ENCODE measurements around the gene IFI35. TPM values are rescaled to one million over a fixed set of nuclear protein-coding genes. Genes with fewer than 3 reads are reported as not detected.
"Not testable (repeated sequence)": the region's sequence is repeated elsewhere in the genome, so short reads cannot be mapped to it uniquely, and the experiment has no call there.

Gene IFI35
- total RNA-seq, 2 donors from 2014 or later, result 23.1 to 23.8 TPM

DNA sequence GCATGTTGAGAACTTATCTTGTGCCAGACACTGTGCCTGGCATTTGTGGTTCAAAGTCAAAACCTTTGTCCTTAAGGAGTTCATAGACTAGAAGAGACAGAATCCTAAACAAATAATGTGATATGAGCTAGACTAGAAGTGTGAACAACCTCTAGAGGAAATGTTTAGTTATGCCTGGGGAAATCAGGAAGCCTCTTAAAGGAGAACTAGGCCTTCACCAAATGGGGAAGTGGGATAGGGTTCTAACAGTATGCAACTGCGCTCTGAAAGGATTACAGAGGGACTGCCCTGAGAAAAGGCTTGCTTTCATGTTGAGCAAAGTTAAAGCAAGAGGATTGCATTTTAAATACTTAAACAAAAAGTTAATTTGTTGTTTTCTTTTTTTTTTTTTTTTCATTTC, 21.4 kb upstream of the IFI35 start:
- ATAC-seq (no peak), DNase-seq (no peak)
- no peaks in the 10 kb centered on the region for H3K9me3 ChIP-seq (ENCODE audit: control insufficient read depth, low read length, poor library complexity, severe bottlenecking)
- Mint-ChIP-seq H3K4me3 (no peak overlapping the region), H3K36me3 (ENCODE audit: low read depth) (peaks cover under 1% of the 10 kb centered on the region), H3K27me3 (no peaks in the 10 kb centered on the region), H3K27ac (no peak overlapping the region), H3K4me1 (peaks cover 17% of the 10 kb centered on the region)

DNA sequence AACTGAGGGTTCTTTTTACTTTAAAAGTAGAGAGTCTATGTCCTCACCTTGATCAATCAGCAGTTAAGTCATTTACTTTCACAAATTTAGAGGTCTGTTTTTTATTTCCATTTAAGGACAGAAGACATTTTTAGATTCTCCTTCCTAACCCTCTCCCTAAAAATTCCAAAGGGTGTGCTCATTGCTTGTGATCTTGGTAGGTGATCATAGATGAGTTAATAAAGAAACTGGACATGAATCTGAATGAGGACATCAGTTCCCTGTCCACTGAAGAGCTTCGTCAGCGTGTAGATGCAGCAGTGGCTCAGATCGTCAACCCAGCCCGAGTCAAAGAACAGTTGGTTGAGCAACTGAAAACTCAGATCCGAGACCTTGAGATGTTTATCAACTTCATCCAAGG, 17.4 kb upstream of the IFI35 start:
- H3K9me3 ChIP-seq (ENCODE audit: control insufficient read depth, low read length, poor library complexity, severe bottlenecking), result no peaks in the 10 kb centered on the region
- Mint-ChIP-seq H3K27ac (no peak overlapping the region), H3K27me3 (no peaks in the 10 kb centered on the region), H3K4me3 (no peak overlapping the region), H3K4me1 (peaks cover 3% of the 10 kb centered on the region), H3K36me3 (ENCODE audit: low read depth) (peaks cover 5% of the 10 kb centered on the region)
- DNase-seq, result no peak
- ATAC-seq, result no peak

DNA sequence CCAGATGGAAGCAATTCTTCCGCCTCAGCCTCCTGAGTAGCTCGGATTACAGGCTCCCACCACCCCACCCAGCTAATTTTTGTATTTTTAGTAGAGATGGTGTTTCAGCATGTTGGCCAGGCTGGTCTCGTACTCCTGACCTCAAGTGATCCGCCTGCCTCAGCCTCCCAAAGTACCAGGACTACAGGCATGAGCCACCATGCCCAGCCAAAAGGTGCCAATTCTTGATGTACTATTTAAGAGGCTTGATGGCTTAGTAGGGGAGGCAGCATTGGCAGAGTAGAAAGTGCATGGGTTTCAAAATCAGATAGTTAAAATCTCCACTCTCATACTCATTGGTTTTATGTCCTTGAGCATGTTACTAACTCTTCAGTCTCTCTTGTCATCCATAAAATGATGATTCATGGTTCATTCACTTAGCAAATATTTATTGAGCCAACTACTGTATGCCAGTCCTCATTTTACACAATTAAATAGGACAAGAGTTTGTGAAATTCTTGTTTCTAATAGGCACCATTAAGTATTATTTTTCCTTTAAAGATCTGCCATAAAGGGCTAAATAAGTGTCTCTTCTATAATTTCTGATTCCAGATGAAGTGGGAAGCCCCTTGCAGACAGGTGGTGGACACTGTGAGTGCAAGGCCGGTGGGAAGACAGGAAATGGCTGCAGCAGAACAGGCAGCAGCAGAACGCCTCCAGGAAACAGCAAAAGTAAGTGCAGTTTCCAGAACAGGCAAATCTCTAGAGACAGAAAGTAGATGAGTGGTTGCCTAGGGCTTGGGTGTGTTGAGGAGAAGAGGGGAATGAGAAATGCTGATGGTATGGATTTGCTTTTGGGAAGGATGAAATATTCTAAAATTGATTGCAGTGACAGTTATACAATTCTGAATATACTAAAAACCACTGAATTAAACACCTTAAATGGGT, 16.6 kb upstream of the IFI35 start:
- Mint-ChIP-seq H3K4me3 (no peak overlapping the region), H3K4me1 (peaks cover 3% of the 10 kb centered on the region), H3K27me3 (no peaks in the 10 kb centered on the region), H3K36me3 (ENCODE audit: low read depth) (peaks cover 5% of the 10 kb centered on the region), H3K27ac (peak overlapping the region; percentile 85)
- H3K9me3 ChIP-seq (ENCODE audit: control insufficient read depth, low read length, poor library complexity, severe bottlenecking), result no peaks in the 10 kb centered on the region
- ATAC-seq, result no peak
- DNase-seq, result no peak

DNA sequence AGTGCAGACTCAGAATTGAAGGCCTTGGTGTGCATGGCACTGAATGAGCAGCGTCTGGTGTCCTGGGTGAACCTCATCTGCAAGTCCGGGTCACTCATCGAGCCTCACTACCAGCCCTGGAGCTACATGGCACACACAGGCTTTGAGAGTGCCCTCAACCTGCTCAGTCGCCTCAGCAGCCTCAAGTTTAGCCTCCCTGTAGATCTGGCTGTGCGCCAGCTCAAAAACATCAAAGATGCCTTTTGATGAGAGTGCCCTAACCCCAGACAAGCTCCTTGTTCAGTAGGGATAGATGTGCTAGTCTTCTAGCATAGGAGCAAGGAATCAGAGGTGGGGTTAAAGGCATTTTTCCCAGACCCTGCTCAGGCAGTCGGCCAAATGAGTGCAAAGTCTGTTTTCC, 15.1 kb upstream of the IFI35 start:
- no peak overlapping the region for H3K27ac Mint-ChIP-seq

DNA sequence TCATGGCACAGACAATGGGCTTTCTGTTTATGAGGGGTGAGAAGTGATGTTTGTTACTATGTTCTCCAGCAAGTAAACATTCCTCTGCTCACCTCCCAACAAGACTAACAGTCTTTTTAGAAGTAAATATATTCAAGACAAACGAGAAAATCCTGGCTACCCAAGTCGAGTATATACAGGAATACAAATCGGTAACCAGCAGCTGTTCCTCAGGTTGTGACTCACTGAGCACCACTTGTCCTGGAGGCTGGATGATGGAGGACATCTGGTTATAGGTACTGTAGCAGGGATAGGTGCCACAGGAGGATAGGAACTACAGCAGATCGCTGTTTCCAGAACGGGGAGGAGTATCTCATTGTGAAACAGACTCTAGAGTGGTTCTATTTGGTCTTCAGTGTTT, 13.7 kb upstream of the IFI35 start:
- Mint-ChIP-seq H3K27me3 (no peaks in the 10 kb centered on the region), H3K4me1 (peaks cover 2% of the 10 kb centered on the region), H3K27ac (no peak overlapping the region), H3K36me3 (ENCODE audit: low read depth) (peaks cover 5% of the 10 kb centered on the region), H3K4me3 (no peak overlapping the region)
- H3K9me3 ChIP-seq (ENCODE audit: control insufficient read depth, low read length, poor library complexity, severe bottlenecking), result no peaks in the 10 kb centered on the region
- ATAC-seq (no peak), DNase-seq (no peak)

More for the DNA sequence above, 15.1 kb upstream of the IFI35 start:
- no peaks in the 10 kb centered on the region for H3K4me1 Mint-ChIP-seq
- no peaks in the 10 kb centered on the region for H3K9me3 ChIP-seq (ENCODE audit: control insufficient read depth, low read length, poor library complexity, severe bottlenecking)
- no peaks in the 10 kb centered on the region for H3K27me3 Mint-ChIP-seq
- peaks cover 5% of the 10 kb centered on the region for H3K36me3 Mint-ChIP-seq (ENCODE audit: low read depth)
- no peak for DNase-seq
- H3K4me3 Mint-ChIP-seq, result no peak overlapping the region
- ATAC-seq, result no peak

DNA sequence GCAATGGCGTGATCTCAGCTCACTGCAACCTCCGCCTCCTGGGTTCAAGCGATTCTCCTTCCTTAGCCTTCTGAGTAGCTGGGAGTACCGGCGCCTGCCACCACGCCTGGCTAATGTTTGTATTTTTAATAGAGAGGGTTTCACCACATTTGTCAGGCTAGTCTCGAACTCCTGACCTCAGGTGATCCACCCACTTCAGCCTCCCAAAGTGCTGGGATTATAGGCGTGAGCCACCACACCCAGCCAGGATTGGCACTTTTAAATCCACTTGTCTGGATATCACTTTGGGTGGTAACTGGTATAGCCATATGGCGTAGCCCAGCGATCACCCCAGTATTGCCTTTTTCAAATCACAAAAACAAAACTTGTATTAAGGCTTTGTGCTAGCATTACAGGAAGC, 12.7 kb upstream of the IFI35 start:
- H3K9me3 ChIP-seq (ENCODE audit: control insufficient read depth, low read length, poor library complexity, severe bottlenecking); ATAC-seq; H3K36me3 Mint-ChIP-seq (ENCODE audit: low read depth); H3K4me3 Mint-ChIP-seq; DNase-seq; H3K27ac Mint-ChIP-seq; H3K27me3 Mint-ChIP-seq; H3K4me1 Mint-ChIP-seq: not testable (repeated sequence)

- Mint-ChIP-seq H3K36me3 (ENCODE audit: low read depth) (no peaks in the 10 kb centered on the region), H3K4me3 (peak overlapping the region; percentile 93), H3K27me3 (no peaks in the 10 kb centered on the region), H3K4me1 (peaks cover 19% of the 10 kb centered on the region), H3K27ac (peak overlapping the region; percentile 99)
- DNase-seq, result no peak
- no peaks in the 10 kb centered on the region for H3K9me3 ChIP-seq (ENCODE audit: control insufficient read depth, low read length, poor library complexity, severe bottlenecking)
- no peak for ATAC-seq
Observed at GRCh38 chr17:42997390-42997983, 9.1 kb upstream of the IFI35 start.

- no peaks in the 10 kb centered on the region for H3K36me3 Mint-ChIP-seq (ENCODE audit: low read depth)
- peaks cover 19% of the 10 kb centered on the region for H3K4me1 Mint-ChIP-seq
- no peaks in the 10 kb centered on the region for H3K9me3 ChIP-seq (ENCODE audit: control insufficient read depth, low read length, poor library complexity, severe bottlenecking)
- peak within 1 kb of the TSS; percentile 99 for H3K27ac Mint-ChIP-seq
- ATAC-seq (peak; percentile 96), DNase-seq (peak; percentile 84 to 94 (median 94))
- H3K4me3 Mint-ChIP-seq, result peak within 1 kb of the TSS; percentile 93
- no peaks in the 10 kb centered on the region for H3K27me3 Mint-ChIP-seq
Observed at GRCh38 chr17:42997984-42998938, 8.3 kb upstream of the IFI35 start, which contains the start of gene RPL27. Gene RPL27, plus strand, starts transcription at chr17:42998419. Its CDS starts 332 bp downstream, at chr17:42998751.

- Mint-ChIP-seq H3K27me3 (no peaks in the 10 kb centered on the region), H3K4me3 (peak overlapping the region; percentile 93), H3K27ac (peak overlapping the region; percentile 99), H3K4me1 (peaks cover 19% of the 10 kb centered on the region), H3K36me3 (ENCODE audit: low read depth) (no peaks in the 10 kb centered on the region)
- no peak for DNase-seq
- no peaks in the 10 kb centered on the region for H3K9me3 ChIP-seq (ENCODE audit: control insufficient read depth, low read length, poor library complexity, severe bottlenecking)
- ATAC-seq, result no peak
Observed at GRCh38 chr17:42999003-42999525, 7.5 kb upstream of the IFI35 start.

DNA sequence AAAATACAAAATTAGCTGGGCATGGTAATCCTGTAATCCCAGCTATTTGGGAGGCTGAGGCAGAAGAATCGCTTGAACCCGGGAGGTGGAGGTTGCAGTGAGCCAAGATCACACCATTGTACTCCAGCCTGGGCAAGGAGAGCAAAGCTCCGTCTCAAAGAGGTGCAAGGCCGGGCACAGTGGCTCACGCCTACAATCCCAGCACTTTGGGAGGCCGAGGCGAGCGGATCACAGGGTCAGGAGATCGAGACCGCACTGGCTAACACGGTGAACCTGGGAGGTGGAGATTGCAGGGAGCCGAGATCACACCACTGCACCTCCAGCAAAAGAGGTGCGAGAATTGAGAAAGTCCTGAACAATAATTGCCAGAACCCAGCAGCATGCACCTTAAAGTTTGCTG, 5.7 kb upstream of the IFI35 start:
- Mint-ChIP-seq H3K4me1 (peaks cover 19% of the 10 kb centered on the region), H3K27ac (peak overlapping the region; percentile 99)
- ATAC-seq; H3K4me3 Mint-ChIP-seq; DNase-seq; H3K27me3 Mint-ChIP-seq; H3K9me3 ChIP-seq (ENCODE audit: control insufficient read depth, low read length, poor library complexity, severe bottlenecking); H3K36me3 Mint-ChIP-seq (ENCODE audit: low read depth): not testable (repeated sequence)

GRCh38 chr17:43003542-43004172, 2.9 kb upstream of the IFI35 start:
- DNase-seq (no peak), ATAC-seq (no peak)
- Mint-ChIP-seq H3K36me3 (ENCODE audit: low read depth) (no peaks in the 10 kb centered on the region), H3K27ac (peak overlapping the region; percentile 71), H3K27me3 (no peaks in the 10 kb centered on the region), H3K4me3 (no peak overlapping the region), H3K4me1 (peaks cover 21% of the 10 kb centered on the region)
- H3K9me3 ChIP-seq (ENCODE audit: control insufficient read depth, low read length, poor library complexity, severe bottlenecking), result no peaks in the 10 kb centered on the region

DNA sequence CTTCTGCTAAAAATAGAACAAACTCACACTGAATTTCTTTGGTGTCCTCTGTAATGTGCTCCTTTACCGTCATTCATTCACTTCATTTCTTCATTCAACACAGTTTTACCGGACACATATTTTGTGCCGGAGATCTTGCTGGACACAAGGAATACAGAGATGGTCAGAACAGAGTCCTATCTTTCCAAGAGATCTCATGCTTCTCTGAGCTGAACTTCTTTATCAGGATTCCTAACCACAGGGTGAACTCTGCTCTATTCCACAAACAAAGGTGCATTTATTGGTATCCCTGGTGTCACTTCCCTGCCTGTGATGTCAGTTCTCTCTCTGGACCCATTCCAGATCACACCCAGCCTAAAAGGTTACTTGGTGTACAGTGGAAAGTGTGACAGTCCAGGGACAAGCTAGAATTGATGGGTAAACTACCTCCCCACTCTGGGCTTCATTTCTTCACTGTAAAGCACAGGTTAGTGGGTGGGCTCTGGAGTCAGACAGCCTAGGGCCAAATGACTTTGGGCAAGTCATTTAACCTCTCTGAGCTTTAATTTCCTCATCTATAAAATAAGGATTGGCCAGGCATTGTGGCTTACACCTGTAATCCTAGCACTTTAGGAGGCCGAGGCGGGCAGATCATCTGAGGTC, 4.2 kb downstream of the IFI35 start:
- H3K36me3 Mint-ChIP-seq (ENCODE audit: low read depth), result peaks cover 2% of the 10 kb centered on the region
- ATAC-seq, result no peak
- no peak overlapping the region for H3K27ac Mint-ChIP-seq
- H3K4me1 Mint-ChIP-seq, result peaks cover 17% of the 10 kb centered on the region
- DNase-seq, result no peak
- H3K4me3 Mint-ChIP-seq, result no peak overlapping the region
- H3K9me3 ChIP-seq (ENCODE audit: control insufficient read depth, low read length, poor library complexity, severe bottlenecking), result no peaks in the 10 kb centered on the region
- H3K27me3 Mint-ChIP-seq, result no peaks in the 10 kb centered on the region

Data from T-helper 17 cell (primary cell).